IMR-90 (cell line): ENCODE results near the gene OPCML.

Experiments used
- CTCF ChIP-seq: conservative IDR thresholded peaks from 2 replicates; pipeline ENCODE4 v1.5.1; 2012; ENCODE audit warnings: mild to moderate bottlenecking, low read depth, low read length, improper control_type of control experiment
- MAZ ChIP-seq: IDR thresholded peaks from 2 replicates; pipeline ENCODE4 v1.6.1; 2012; ENCODE audit warnings: low read depth, mild to moderate bottlenecking, low read length, improper control_type of control experiment, moderate library complexity, borderline replicate concordance
- POLR2A ChIP-seq: IDR thresholded peaks from 2 replicates; pipeline ENCODE4 v1.6.1; 2012; ENCODE audit warnings: mild to moderate bottlenecking, low read depth, low read length
- RAD21 ChIP-seq: IDR thresholded peaks from 2 replicates; pipeline ENCODE4 v1.6.1; 2012; ENCODE audit warnings: low read length, improper control_type of control experiment
- RFX5 ChIP-seq: IDR thresholded peaks from 2 replicates; pipeline ENCODE4 v1.8.0; 2012; ENCODE audit warnings: low read depth, mild to moderate bottlenecking, low read length, moderate library complexity

- TF ChIP-seq RFX5, result no peak
- TF ChIP-seq MAZ, result no peak
- peak; percentile 60 for TF ChIP-seq CTCF
- TF ChIP-seq RAD21, result peak; percentile 85
- TF ChIP-seq POLR2A, result no peak
Observed at GRCh38 chr11:132402071-132402684, 1130.1 kb downstream of the OPCML start.
